Measurements from ENCODE around the gene PTPRH. TPM values are rescaled to one million over a fixed set of nuclear protein-coding genes. Genes with fewer than 3 reads are reported as not detected.
A peak's percentile ranks its signal among the peaks of the same experiment; 100 is the strongest.

The PTPRH gene
- total and polyA plus RNA-seq, 9 of the 15 experiments (the other 6 are each of a cell fraction or from before 2014, with no cell fraction given): 0.87 to 34.3 (median 22.7) TPM

- TF ChIP-seq SRSF3 (IDR thresholded peaks at IDR 0.05; ENCODE audit: insufficient read depth, low read length) (no peak), ZNF644 (tag; IDR thresholded peaks at IDR 0.05; ENCODE audit: low read depth) (no peak), TCF3 (CRISPR knock-in tag; IDR thresholded peaks at IDR 0.05) (peak; percentile 29; the same call in 1 of the 2 replicates), CREB3L1 (IDR thresholded peaks at IDR 0.05; ENCODE audit: borderline replicate concordance, low read depth) (peak; percentile 87), SRSF9 (IDR thresholded peaks at IDR 0.05; ENCODE audit: borderline replicate concordance, low read depth, low read length) (no peak), SOX6 (IDR thresholded peaks at IDR 0.05) (peak; percentile 60), PPARD (CRISPR knock-in tag; IDR thresholded peaks at IDR 0.05) (no peak), KHSRP (IDR thresholded peaks at IDR 0.05) (no peak), TARDBP (IDR thresholded peaks at IDR 0.05) (peak; percentile 49; the same call in 1 of the 2 replicates), PHTF2 (CRISPR knock-in tag; IDR thresholded peaks at IDR 0.05) (no peak), ZNF583 (CRISPR knock-in tag; IDR thresholded peaks at IDR 0.05) (no peak), NFE2L1 (tag; IDR thresholded peaks at IDR 0.05; ENCODE audit: borderline replicate concordance, low read depth) (no peak), SIN3A (IDR thresholded peaks at IDR 0.05; ENCODE audit: borderline replicate concordance in 2 of 2, control insufficient read depth in 1 of 2, low read depth in 2 of 2, low read length in 2 of 2) (peak; percentile 58 to 81; a peak in 1 of 4 replicates), CREM (IDR thresholded peaks at IDR 0.05; ENCODE audit: low read depth) (peak; percentile 93), POLR2G (IDR thresholded peaks at IDR 0.05; ENCODE audit: low read depth, low read length) (peak; percentile 69), FOXK2 (conservative IDR thresholded peaks at IDR 0.05 in 1 of 2, IDR thresholded peaks at IDR 0.05 in 1 of 2; ENCODE audit: low read depth in 2 of 2) (peak; percentile 19 to 69; a peak in 1 of 4 replicates), NR2F6 (CRISPR knock-in tag; IDR thresholded peaks at IDR 0.05) (no peak), PBX2 (CRISPR knock-in tag; IDR thresholded peaks at IDR 0.05; ENCODE audit: low read depth) (peak; percentile 72), PBX2 (tag; conservative IDR thresholded peaks at IDR 0.05; ENCODE audit: low read depth) (peak; percentile 91), IRF2 (CRISPR knock-in tag; IDR thresholded peaks at IDR 0.05) (no peak), NBN (IDR thresholded peaks at IDR 0.05; ENCODE audit: low read depth) (peak; percentile 66; the same call in 1 of the 2 replicates), MAX (CRISPR knock-in tag; IDR thresholded peaks at IDR 0.05) (peak; percentile 93)
- TF ChIP-seq, protein P1, sequence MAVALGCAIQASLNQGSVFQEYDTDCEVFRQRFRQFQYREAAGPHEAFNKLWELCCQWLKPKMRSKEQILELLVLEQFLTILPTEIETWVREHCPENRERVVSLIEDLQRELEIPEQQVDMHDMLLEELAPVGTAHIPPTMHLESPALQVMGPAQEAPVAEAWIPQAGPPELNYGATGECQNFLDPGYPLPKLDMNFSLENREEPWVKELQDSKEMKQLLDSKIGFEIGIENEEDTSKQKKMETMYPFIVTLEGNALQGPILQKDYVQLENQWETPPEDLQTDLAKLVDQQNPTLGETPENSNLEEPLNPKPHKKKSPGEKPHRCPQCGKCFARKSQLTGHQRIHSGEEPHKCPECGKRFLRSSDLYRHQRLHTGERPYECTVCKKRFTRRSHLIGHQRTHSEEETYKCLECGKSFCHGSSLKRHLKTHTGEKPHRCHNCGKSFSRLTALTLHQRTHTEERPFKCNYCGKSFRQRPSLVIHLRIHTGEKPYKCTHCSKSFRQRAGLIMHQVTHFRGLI (CRISPR knock-in tag; IDR thresholded peaks at IDR 0.05): no peak
Measured at GRCh38 chr19:55160128-55160985, 48.9 kb downstream of the PTPRH start (continued).

Measured in K562 (cell line).